Stimulated activated CD8-positive, alpha-beta memory T cell treated with anti-CD3 and anti-CD28 coated beads, Interleukin-15, amount 100 ng/mL, for 4 hours (primary cell): Measurements from ENCODE around the gene MACROD2.

Experiments
- DNase-seq, 2 donors: peaks; one replicate each; pipeline ENCODE4 v3.0.0-alpha.2; 2020; ENCODE audit warnings: low read depth in 2 of 2

The MACROD2 gene

DNA sequence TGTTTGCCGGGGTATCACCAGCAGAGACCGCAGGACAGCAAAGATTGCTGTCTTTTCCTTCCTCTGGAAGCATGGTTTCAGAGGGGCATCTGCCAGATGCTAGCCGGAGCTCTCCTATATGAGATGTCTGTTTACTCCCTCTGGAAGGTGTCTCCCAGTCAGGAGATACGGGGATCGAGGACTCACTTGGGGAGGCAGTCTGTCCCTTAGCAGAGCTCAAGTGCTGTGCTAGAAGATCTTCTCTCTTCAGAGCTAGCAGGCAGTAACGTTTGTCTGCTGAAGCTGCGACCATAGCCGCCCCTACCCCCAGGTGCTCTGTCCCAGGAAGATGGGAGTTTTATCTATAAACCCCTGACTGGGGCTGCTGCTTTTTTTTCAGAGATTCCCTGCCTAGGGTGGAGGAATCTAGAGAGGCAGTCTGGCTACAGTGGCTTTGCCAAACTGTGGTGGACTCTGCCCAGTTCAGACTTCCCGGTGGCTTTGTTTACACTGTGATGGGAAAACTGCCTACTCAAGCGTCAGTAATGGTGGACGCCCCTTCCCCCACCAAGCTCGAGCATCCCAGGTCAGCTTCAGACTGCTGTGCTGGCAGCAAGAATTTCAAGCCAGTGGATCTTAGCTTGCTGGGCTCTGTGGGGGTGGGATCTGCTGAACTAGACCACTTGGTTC lies 475.0 kb downstream of the MACROD2 start:
- DNase-seq: no peak

- DNase-seq: no peak
These were observed 475.8 kb downstream of the MACROD2 start for GRCh38 chr20:14470977-14471661.

GRCh38 chr20:14477125-14477524 lies 481.8 kb downstream of the MACROD2 start:
- no peak for DNase-seq

DNA sequence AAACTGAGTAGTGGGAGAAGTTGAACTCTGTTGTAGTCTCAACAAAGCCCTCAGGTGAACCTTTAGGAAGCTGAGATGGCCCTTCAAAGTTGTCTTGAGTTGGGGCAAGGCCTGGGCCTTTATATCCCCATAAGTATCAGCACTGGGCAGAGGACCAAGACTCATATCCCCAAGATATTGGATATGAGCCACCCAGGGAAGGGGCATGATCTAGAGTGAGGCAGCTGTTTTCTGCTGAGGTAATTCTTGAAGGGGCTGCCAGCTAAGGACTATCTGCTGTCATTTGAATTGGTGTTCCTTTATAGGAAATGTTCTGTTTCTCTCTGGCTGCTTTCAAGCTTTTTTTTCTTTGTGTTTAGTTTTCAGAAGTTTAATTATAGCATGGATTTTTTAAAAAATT lies 482.8 kb downstream of the MACROD2 start:
- no peak for DNase-seq

GRCh38 chr20:14481863-14482262 lies 486.5 kb downstream of the MACROD2 start:
- no peak for DNase-seq

DNA sequence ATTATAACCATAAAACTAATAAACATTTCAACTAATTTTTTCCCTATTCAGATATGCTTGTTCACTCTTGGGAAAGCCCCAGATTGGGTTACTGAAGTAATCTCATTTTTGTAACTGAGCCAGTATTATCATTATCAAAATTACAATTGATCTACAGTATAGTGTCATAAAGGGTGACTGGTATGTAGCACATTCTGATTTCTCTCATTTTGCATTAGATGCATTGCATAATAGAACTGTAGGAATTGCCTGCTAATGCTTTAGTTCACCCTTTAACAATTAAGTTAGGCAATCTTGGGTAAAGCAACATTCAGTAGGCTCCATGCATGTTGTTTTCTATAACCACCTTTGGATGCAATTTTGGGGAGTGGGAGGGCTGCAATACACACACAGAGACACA lies 492.9 kb downstream of the MACROD2 start:
- DNase-seq: no peak

DNA sequence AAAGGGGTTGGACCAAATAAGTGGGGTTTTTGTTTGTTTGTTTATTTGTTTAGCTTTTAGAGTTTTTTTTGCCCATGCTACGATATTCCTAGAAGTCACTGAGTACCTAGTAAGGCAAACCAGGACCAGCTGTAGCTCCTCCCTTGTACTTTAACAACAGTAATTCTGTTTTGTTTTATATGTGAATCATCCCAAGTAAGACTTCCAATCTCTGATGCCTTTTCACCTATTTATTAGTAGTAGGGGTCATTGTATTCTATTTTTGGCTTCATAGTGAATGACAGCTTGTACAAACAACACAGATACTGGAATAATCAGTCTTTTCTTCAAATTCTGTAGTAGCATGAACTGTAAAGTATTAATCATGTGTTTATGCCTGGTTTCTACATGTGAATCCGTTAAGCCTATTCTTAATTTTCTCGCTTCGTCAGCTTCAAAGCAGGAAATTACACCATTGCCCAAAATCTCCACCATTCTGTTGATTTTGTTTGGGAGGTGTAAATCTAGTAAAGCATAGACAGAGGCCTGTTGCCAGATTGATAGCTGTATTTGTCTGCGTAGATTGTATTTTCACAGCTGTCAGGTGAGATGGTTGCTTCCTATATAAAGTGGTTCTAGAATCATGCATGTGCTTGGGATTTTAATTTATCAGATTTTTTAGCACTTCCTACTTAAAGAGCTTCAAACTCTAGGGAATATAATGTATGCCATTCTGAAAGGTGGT lies 493.6 kb downstream of the MACROD2 start:
- DNase-seq: no peak

GRCh38 chr20:14489544-14489943 lies 494.2 kb downstream of the MACROD2 start:
- DNase-seq: no peak

DNA sequence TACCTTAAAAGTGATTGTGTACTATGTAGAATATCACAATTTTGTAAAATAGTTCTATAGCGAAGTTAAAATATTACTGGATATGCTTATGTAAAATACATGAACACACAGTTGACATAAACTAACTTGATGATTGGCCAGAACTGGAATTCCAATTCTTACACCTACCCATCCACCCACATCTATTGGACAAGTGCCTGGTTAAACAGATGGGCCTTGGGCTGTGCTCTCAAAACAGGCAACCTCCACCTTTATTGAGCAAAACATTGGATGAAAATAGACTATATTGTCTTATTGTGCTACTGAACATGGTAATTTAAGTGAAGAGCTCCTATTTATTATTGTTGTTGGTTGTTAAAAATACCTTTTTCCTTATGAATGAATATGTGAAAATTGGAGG lies 496.1 kb downstream of the MACROD2 start:
- DNase-seq: no peak

GRCh38 chr20:14493408-14493807 lies 498.1 kb downstream of the MACROD2 start:
- DNase-seq: no peak

GRCh38 chr20:14494355-14494754 lies 499.0 kb downstream of the MACROD2 start:
- DNase-seq: no peak

GRCh38 chr20:14495066-14495465 lies 499.8 kb downstream of the MACROD2 start:
- DNase-seq: no peak

- DNase-seq: no peak
These were observed 501.7 kb downstream of the MACROD2 start for GRCh38 chr20:14497004-14497403.

GRCh38 chr20:14498772-14499171 lies 503.5 kb downstream of the MACROD2 start:
- DNase-seq: no peak

DNA sequence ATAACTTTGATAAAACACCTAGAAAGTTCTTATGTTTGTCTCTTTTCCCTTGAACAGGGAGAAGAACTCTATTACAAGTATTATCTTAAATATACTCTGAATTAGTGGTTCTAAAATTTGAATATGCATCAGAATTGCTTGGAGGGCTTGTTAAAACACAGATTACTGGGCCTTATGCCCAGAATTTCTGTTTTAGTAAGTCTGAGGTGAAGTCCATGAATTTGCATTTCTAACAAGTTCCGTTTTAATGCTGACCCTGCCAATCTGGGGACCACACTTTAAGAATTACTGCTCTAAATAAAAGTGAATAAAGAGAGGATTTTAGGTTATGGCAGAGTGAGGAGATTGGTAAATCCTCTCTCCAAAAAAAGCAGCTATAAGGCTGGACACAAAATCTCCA lies 510.2 kb downstream of the MACROD2 start:
- no peak for DNase-seq

DNA sequence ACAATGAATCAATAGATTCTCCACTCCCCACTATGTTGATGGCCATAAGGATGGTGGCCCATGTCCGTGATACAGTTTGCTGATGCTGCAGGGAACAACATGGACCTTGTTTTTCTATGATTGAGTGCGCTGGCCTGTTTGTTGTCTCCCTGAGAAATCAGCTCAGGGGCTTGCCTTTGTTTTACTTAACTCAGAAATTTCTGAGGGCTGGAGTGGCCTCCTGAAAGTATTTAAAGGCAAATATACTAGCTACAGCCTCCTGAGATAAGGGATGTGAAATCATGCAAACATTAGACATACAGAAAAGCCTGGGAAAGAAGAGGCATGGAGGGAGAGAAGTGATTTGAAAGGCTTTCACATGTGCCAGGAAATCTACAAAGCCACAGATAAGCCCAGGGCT lies 512.4 kb downstream of the MACROD2 start:
- no peak for DNase-seq

DNA sequence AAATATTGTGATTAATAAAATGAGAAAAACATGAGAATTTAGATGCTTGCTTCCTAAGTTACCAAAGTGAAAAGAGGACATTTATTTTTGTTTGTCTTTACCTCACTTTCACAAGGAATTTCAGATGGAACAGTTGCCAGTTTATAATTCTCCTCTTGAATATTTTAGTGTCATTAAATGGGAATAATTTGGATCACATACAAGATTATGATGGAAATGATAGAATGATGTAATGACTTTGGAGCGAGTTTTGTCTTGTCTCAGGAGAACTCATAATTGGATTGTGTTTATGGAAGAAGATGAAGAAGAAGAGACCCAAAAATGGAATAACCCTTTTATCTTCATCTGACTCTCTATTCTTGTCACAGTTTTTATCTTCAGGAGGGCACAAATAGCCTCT lies 515.0 kb downstream of the MACROD2 start:
- no peak for DNase-seq

DNA sequence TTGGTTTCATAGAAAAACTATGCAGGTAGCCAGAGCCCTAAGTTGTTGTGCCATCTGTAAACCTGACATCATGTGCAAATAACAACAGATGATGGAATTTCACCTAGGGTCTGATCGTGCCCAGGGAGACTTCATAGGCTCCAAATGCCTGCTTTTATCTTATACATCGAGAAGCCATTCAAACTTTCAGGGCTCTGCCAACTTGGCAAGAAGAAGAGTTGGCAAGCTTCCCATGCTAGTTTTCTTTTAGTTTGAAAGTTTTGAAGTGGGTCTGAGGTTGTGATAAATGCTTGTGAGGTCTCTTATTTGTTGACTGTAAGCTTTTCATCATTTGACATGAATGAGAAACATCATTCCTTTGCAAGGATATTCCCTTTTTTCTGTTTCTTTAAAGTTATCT lies 517.5 kb downstream of the MACROD2 start:
- DNase-seq: no peak

- DNase-seq: no peak
These were observed 523.3 kb downstream of the MACROD2 start for GRCh38 chr20:14518648-14519047.

DNA sequence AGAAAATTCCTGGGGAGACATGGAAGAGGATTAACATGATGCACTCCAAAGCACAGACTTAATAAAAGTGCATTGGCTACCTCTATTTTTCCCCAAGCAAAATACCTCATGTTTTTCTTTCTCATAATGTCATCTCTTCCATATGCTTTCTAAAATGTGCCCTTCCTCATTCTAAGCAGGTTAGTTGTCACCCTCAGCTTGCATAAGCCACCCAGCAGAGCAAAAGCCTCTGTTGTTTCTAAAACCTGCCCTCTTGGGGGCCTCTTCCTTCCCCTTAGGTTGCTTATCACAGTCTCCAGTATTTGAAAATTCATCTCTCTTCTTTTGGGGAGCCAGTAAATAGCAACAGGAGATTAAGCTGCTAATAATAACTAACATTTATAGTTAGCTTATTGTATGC lies 525.7 kb downstream of the MACROD2 start:
- DNase-seq: no peak

DNA sequence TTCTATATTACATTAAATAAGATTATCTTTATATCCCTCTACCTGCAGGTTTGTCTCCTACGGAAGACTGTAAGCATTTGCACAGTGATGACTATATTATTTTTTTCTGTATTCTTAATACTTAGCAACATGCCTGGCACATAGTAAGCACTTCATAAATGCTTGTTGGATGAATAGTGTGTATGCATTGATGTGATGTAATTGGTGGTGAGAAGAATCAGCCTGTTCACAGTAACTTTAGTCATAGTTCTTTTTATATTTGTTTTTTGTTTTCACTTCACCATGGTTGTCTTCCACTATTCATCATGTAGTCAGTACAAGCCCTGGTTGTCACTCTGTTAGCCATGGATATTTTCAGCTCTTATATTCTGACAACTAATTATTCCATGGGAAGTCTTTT lies 526.1 kb downstream of the MACROD2 start:
- DNase-seq: no peak

- DNase-seq: no peak
These were observed 527.3 kb downstream of the MACROD2 start for GRCh38 chr20:14522595-14522994.

GRCh38 chr20:14523090-14523489 lies 527.8 kb downstream of the MACROD2 start:
- DNase-seq: no peak
